ENCODE measurements around the gene SCTR.

Gene SCTR

GRCh38 chr2:119435953-119436297 is 88.4 kb downstream of the SCTR start:
- ATAC-seq = no peak
- TF ChIP-seq ZNF565 (CRISPR knock-in tag; conservative IDR thresholded peaks at IDR 0.05; ENCODE audit: low read depth) = no peak

- TF ChIP-seq ZNF70 (CRISPR knock-in tag; IDR thresholded peaks at IDR 0.05) (no peak), ZNF565 (CRISPR knock-in tag; conservative IDR thresholded peaks at IDR 0.05; ENCODE audit: low read depth) (no peak), GLIS3 (CRISPR knock-in tag; IDR thresholded peaks at IDR 0.05) (no peak), PPARA (CRISPR knock-in tag; IDR thresholded peaks at IDR 0.05; ENCODE audit: borderline replicate concordance) (no peak), ISL1 (CRISPR knock-in tag; IDR thresholded peaks at IDR 0.05) (no peak), BACH2 (CRISPR knock-in tag; IDR thresholded peaks at IDR 0.05; ENCODE audit: borderline replicate concordance) (no peak)
- ATAC-seq = no peak
Measured at GRCh38 chr2:119435081-119435952, 89.0 kb downstream of the SCTR start.

DNA sequence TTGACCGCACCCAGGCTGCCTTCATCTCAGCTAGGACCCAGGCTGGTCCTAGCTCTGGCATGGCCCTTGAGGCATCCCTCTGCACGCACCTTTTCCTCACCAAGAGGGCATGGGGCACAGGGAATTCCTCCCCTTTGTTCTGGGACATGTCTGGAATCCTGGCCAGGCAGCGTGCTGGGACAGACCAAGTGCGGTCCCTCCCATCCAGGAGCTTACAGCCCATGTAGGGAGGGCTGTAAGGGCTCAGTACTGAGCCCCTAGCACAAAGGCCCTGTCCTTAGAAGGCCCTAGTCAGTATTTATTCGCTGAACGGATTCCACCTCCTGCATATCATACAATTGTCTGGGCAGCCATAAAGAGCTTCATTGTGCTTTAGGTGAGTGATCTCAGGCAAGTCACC is 89.6 kb downstream of the SCTR start:
- ATAC-seq = no peak
- TF ChIP-seq ARNTL (CRISPR knock-in tag; IDR thresholded peaks at IDR 0.05; ENCODE audit: borderline replicate concordance, low read depth) = no peak
- TF ChIP-seq, protein P1, sequence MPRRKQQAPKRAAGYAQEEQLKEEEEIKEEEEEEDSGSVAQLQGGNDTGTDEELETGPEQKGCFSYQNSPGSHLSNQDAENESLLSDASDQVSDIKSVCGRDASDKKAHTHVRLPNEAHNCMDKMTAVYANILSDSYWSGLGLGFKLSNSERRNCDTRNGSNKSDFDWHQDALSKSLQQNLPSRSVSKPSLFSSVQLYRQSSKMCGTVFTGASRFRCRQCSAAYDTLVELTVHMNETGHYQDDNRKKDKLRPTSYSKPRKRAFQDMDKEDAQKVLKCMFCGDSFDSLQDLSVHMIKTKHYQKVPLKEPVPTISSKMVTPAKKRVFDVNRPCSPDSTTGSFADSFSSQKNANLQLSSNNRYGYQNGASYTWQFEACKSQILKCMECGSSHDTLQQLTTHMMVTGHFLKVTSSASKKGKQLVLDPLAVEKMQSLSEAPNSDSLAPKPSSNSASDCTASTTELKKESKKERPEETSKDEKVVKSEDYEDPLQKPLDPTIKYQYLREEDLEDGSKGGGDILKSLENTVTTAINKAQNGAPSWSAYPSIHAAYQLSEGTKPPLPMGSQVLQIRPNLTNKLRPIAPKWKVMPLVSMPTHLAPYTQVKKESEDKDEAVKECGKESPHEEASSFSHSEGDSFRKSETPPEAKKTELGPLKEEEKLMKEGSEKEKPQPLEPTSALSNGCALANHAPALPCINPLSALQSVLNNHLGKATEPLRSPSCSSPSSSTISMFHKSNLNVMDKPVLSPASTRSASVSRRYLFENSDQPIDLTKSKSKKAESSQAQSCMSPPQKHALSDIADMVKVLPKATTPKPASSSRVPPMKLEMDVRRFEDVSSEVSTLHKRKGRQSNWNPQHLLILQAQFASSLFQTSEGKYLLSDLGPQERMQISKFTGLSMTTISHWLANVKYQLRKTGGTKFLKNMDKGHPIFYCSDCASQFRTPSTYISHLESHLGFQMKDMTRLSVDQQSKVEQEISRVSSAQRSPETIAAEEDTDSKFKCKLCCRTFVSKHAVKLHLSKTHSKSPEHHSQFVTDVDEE (CRISPR knock-in tag; IDR thresholded peaks at IDR 0.05) = no peak
- no peak for TF ChIP-seq TCF4 (CRISPR knock-in tag; IDR thresholded peaks at IDR 0.05; ENCODE audit: borderline replicate concordance)
- no peak for TF ChIP-seq ESRRG (CRISPR knock-in tag; IDR thresholded peaks at IDR 0.05)
- TF ChIP-seq ZNF8 (CRISPR knock-in tag; IDR thresholded peaks at IDR 0.05) = no peak

- no peak for ATAC-seq
- TF ChIP-seq ZFP30 (CRISPR knock-in tag; IDR thresholded peaks at IDR 0.05) (no peak), ARNTL (CRISPR knock-in tag; IDR thresholded peaks at IDR 0.05; ENCODE audit: borderline replicate concordance, low read depth) (no peak), RARB (CRISPR knock-in tag; IDR thresholded peaks at IDR 0.05) (no peak), GLIS3 (CRISPR knock-in tag; IDR thresholded peaks at IDR 0.05) (no peak), ZNF8 (CRISPR knock-in tag; IDR thresholded peaks at IDR 0.05) (no peak), TCF4 (CRISPR knock-in tag; IDR thresholded peaks at IDR 0.05; ENCODE audit: borderline replicate concordance) (no peak), BACH2 (CRISPR knock-in tag; IDR thresholded peaks at IDR 0.05; ENCODE audit: borderline replicate concordance) (no peak), ZFP3 (CRISPR knock-in tag; IDR thresholded peaks at IDR 0.05) (no peak), ZC3H10 (CRISPR knock-in tag; IDR thresholded peaks at IDR 0.05) (no peak), PPARA (CRISPR knock-in tag; IDR thresholded peaks at IDR 0.05; ENCODE audit: borderline replicate concordance) (no peak)
- TF ChIP-seq, protein P2, sequence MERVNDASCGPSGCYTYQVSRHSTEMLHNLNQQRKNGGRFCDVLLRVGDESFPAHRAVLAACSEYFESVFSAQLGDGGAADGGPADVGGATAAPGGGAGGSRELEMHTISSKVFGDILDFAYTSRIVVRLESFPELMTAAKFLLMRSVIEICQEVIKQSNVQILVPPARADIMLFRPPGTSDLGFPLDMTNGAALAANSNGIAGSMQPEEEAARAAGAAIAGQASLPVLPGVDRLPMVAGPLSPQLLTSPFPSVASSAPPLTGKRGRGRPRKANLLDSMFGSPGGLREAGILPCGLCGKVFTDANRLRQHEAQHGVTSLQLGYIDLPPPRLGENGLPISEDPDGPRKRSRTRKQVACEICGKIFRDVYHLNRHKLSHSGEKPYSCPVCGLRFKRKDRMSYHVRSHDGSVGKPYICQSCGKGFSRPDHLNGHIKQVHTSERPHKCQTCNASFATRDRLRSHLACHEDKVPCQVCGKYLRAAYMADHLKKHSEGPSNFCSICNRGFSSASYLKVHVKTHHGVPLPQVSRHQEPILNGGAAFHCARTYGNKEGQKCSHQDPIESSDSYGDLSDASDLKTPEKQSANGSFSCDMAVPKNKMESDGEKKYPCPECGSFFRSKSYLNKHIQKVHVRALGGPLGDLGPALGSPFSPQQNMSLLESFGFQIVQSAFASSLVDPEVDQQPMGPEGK (CRISPR knock-in tag; IDR thresholded peaks at IDR 0.05; ENCODE audit: borderline replicate concordance) = no peak
- TF ChIP-seq, protein P3, sequence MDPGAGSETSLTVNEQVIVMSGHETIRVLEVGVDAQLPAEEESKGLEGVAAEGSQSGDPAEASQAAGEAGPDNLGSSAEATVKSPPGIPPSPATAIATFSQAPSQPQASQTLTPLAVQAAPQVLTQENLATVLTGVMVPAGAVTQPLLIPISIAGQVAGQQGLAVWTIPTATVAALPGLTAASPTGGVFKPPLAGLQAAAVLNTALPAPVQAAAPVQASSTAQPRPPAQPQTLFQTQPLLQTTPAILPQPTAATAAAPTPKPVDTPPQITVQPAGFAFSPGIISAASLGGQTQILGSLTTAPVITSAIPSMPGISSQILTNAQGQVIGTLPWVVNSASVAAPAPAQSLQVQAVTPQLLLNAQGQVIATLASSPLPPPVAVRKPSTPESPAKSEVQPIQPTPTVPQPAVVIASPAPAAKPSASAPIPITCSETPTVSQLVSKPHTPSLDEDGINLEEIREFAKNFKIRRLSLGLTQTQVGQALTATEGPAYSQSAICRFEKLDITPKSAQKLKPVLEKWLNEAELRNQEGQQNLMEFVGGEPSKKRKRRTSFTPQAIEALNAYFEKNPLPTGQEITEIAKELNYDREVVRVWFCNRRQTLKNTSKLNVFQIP (CRISPR knock-in tag; IDR thresholded peaks at IDR 0.05; ENCODE audit: borderline replicate concordance, low read depth) = no peak
- TF ChIP-seq, protein P4, sequence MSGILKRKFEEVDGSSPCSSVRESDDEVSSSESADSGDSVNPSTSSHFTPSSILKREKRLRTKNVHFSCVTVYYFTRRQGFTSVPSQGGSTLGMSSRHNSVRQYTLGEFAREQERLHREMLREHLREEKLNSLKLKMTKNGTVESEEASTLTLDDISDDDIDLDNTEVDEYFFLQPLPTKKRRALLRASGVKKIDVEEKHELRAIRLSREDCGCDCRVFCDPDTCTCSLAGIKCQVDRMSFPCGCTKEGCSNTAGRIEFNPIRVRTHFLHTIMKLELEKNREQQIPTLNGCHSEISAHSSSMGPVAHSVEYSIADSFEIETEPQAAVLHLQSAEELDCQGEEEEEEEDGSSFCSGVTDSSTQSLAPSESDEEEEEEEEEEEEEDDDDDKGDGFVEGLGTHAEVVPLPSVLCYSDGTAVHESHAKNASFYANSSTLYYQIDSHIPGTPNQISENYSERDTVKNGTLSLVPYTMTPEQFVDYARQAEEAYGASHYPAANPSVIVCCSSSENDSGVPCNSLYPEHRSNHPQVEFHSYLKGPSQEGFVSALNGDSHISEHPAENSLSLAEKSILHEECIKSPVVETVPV (CRISPR knock-in tag; IDR thresholded peaks at IDR 0.05) = no peak
- TF ChIP-seq, protein P5, sequence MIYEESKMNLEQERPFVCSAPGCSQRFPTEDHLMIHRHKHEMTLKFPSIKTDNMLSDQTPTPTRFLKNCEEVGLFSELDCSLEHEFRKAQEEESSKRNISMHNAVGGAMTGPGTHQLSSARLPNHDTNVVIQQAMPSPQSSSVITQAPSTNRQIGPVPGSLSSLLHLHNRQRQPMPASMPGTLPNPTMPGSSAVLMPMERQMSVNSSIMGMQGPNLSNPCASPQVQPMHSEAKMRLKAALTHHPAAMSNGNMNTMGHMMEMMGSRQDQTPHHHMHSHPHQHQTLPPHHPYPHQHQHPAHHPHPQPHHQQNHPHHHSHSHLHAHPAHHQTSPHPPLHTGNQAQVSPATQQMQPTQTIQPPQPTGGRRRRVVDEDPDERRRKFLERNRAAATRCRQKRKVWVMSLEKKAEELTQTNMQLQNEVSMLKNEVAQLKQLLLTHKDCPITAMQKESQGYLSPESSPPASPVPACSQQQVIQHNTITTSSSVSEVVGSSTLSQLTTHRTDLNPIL (CRISPR knock-in tag; IDR thresholded peaks at IDR 0.05; ENCODE audit: low read depth) = no peak
Measured at GRCh38 chr2:119433636-119434327, 90.5 kb downstream of the SCTR start.

Measured in SK-N-SH treated with all-trans-retinoic acid at 6 μM for 48 hours (cell line).